ENCODE data around the gene NUP50.

NUP50 gene

DNA sequence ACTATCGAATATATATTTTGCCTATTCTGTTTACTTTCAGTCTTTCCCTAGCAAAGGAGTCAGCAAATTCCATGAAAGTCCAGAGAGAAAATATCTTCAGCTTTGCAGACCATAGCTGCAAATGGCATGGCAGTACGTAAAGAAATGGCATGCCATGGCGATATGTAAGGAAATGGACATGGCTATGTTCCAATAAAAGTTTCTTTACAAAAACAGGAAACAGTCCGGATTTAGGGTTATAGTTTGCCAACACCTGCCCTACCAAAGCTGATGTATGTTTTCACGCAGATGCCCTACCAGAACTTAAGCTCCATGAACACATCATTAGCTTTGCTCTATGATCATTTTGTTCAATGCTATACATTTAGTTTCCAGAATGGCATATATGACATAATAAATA lies 57.5 kb downstream of the NUP50 start:
- Histone ChIP-seq H3K4me3 (ENCODE audit: insufficient read depth in 1 of 2, low read depth in 1 of 2, low read length in 2 of 2) (no peak overlapping the region), H3K4me1 (ENCODE audit: control insufficient read depth, insufficient read depth, low read depth, low read length) (peaks cover 12% of the 10 kb centered on the region), H3K36me3 (ENCODE audit: control insufficient read depth in 1 of 2, insufficient read depth in 2 of 2, low read depth in 1 of 2, low read length in 2 of 2) (peaks cover 0 to 14% of the 10 kb centered on the region in 2 experiments), H3K79me1 (replicated peaks; ENCODE audit: low read length, poor library complexity, severe bottlenecking) (peaks cover 51% of the 10 kb centered on the region), H2BK120ac (ENCODE audit: low read depth, low read length) (no peak overlapping the region), H3K4ac (ENCODE audit: low read depth in 1 of 2, low read length in 2 of 2) (no peak overlapping the region), H2AFZ (ENCODE audit: low read depth, low read length) (no peak overlapping the region), H3K18ac (ENCODE audit: low read depth in 1 of 2, low read length in 2 of 2) (no peak overlapping the region), H4K91ac (ENCODE audit: low read length) (no peak overlapping the region), H4K8ac (ENCODE audit: low read length) (no peak overlapping the region), H2BK12ac (ENCODE audit: low read length in 2 of 2) (no peak overlapping the region), H3K23ac (ENCODE audit: low read length in 2 of 2) (no peak overlapping the region), H3K4me2 (ENCODE audit: low read length, poor library complexity, severe bottlenecking) (no peak overlapping the region), H3K27ac (ENCODE audit: low read length, poor library complexity, severe bottlenecking) (no peak overlapping the region), H3K27me3 (ENCODE audit: control insufficient read depth in 1 of 2, insufficient read depth in 1 of 2, low read length in 2 of 2) (no peaks in the 10 kb centered on the region), H2BK5ac (ENCODE audit: low read depth, low read length, poor library complexity, severe bottlenecking) (no peak overlapping the region), H3K9me3 (ENCODE audit: control insufficient read depth, low read length) (no peaks in the 10 kb centered on the region), H2AK5ac (ENCODE audit: low read length, severe bottlenecking) (no peak overlapping the region), H2BK15ac (ENCODE audit: low read depth, poor library complexity, severe bottlenecking) (no peak overlapping the region), H3K14ac (ENCODE audit: low read length in 2 of 2) (no peak overlapping the region), H3K9ac (ENCODE audit: low read length) (no peak overlapping the region)
- WGBS, result 94% methylated on average over 4 of the region's 5 CpGs
- no peak for DNase-seq

DNA sequence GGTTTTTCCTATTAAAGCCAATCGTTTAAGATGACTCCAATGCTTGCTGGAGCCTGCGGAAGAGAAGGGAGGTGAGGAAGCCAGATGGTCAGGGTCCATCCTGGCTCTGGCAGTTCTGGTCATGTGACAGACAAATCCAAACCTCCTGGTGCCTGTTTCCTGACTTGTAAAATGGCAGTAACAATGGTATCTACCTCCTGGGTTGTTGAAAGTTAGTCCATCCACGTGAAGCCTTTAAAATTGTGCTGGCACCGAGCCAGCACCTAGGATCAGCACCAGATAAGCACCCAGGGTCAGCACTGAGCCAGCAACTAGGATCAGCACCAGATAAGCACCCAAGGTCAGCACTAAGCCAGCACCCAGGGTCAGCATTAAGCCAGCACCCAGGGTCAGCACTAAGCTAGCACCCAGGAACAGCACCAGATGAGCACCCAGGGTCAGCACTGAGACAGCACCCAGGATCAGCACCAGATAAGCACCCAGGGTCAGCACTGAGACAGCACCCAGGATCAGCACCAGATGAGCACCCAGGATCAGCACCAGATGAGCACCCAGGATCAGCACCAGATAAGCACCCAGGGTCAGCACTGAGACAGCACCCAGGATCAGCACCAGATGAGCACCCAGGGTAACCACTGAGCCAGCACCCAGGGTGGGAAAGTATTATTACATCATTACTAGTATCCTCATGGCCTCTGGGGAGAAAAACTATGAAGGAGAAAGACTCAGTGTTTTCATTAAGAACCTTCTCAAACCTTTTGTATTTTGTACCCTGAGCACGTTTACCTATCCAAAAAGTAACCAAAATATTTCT lies 59.8 kb downstream of the NUP50 start:
- H3K79me1 ChIP-seq (replicated peaks; ENCODE audit: low read length, poor library complexity, severe bottlenecking), result peaks cover 48% of the 10 kb centered on the region
- H2AK5ac ChIP-seq (ENCODE audit: low read length, severe bottlenecking), result no peak overlapping the region
- no peak overlapping the region for H3K14ac ChIP-seq (ENCODE audit: low read length in 2 of 2)
- no peak overlapping the region for H2BK5ac ChIP-seq (ENCODE audit: low read depth, low read length, poor library complexity, severe bottlenecking)
- H3K23ac ChIP-seq (ENCODE audit: low read length in 2 of 2), result no peak overlapping the region
- H3K9me3 ChIP-seq (ENCODE audit: control insufficient read depth, low read length), result no peaks in the 10 kb centered on the region
- H3K4ac ChIP-seq (ENCODE audit: low read depth in 1 of 2, low read length in 2 of 2), result no peak overlapping the region
- no peak overlapping the region for H2BK15ac ChIP-seq (ENCODE audit: low read depth, poor library complexity, severe bottlenecking)
- no peak overlapping the region for H2BK12ac ChIP-seq (ENCODE audit: low read length in 2 of 2)
- H3K27ac ChIP-seq (ENCODE audit: low read length, poor library complexity, severe bottlenecking), result no peak overlapping the region
- H3K4me1 ChIP-seq (ENCODE audit: control insufficient read depth, insufficient read depth, low read depth, low read length), result peaks cover 8% of the 10 kb centered on the region
- H4K91ac ChIP-seq (ENCODE audit: low read length), result no peak overlapping the region
- H3K4me2 ChIP-seq (ENCODE audit: low read length, poor library complexity, severe bottlenecking), result no peak overlapping the region
- no peak for DNase-seq
- no peak overlapping the region for H2BK120ac ChIP-seq (ENCODE audit: low read depth, low read length)
- H3K4me3 ChIP-seq (ENCODE audit: insufficient read depth in 1 of 2, low read depth in 1 of 2, low read length in 2 of 2), result no peak overlapping the region
- no peak overlapping the region for H2AFZ ChIP-seq (ENCODE audit: low read depth, low read length)
- H3K18ac ChIP-seq (ENCODE audit: low read depth in 1 of 2, low read length in 2 of 2), result no peak overlapping the region
- H3K27me3 ChIP-seq (ENCODE audit: control insufficient read depth in 1 of 2, insufficient read depth in 1 of 2, low read length in 2 of 2), result no peaks in the 10 kb centered on the region
- 83% methylated on average over 5 of the region's 5 CpGs for WGBS
- no peak overlapping the region for H4K8ac ChIP-seq (ENCODE audit: low read length)
- H3K36me3 ChIP-seq (ENCODE audit: control insufficient read depth in 1 of 2, insufficient read depth in 2 of 2, low read depth in 1 of 2, low read length in 2 of 2), result peaks cover 0 to 21% of the 10 kb centered on the region in 2 experiments
- H3K9ac ChIP-seq (ENCODE audit: low read length), result no peak overlapping the region

DNA sequence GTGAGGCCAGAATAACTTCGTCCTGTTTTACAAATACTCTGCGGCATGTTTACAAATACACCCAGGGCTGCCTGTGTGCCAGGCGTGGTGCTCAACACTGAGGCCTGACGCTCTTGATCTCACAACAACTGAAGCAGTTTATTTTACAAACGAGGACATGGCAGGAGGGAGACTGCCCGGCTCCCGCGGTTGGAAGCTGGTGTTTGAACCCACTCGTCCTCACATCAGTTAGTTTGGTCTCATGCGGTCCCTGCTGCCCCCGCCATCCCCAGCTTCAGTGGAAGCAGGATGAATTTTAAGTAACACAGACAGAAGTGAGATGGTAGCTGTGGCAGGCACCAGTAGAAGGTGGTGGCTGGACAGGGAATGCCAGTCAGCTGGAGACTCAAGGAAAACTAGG lies 60.6 kb downstream of the NUP50 start:
- no peak for DNase-seq
- H3K4ac ChIP-seq (ENCODE audit: low read depth in 1 of 2, low read length in 2 of 2), result no peak overlapping the region

DNA sequence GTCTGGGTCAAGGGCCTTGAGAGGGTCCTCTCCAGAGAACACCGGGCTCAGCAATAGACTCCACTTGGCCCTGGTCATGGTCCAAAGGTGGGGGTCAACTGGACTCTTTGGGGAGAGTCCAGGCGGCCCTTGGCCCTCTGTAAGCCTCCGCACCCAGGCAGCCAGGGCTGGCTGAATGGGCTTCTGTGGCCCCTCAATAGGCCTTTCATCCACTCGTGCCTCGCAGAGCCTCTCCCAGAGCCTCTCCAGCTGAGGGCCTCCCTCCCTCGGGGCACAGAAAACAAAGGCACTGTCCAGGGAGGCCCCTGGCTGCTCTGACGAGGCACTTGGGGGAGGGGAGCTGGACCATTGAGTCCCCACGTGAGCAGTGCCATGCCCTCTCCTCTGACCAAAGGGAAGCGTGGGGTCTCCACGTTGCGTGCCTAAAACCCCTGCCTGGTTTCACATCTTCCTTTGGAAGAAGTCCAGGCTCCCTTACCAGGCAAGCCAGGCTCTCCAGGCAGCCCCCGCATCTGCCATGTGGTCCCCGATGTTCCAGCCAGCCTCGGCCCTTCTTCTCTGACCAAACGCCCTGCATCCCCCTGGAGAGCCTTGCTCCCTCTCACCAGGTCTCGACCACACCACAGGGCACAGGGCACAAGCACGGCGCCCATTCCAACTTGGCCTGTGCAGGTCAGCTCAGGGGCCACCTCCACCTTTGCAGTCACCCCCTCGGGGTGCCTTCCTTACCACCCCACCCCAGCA lies 61.4 kb downstream of the NUP50 start:
- no peak overlapping the region for H3K9ac ChIP-seq (ENCODE audit: low read length)
- H2AFZ ChIP-seq (ENCODE audit: low read depth, low read length), result no peak overlapping the region
- peak overlapping the region in 1 of 2 experiments; percentile 49 for H3K18ac ChIP-seq (ENCODE audit: low read depth in 1 of 2, low read length in 2 of 2)
- peaks cover 0 to 21% of the 10 kb centered on the region in 2 experiments for H3K36me3 ChIP-seq (ENCODE audit: control insufficient read depth in 1 of 2, insufficient read depth in 2 of 2, low read depth in 1 of 2, low read length in 2 of 2)
- H2BK15ac ChIP-seq (ENCODE audit: low read depth, poor library complexity, severe bottlenecking), result no peak overlapping the region
- H4K8ac ChIP-seq (ENCODE audit: low read length), result no peak overlapping the region
- H2AK5ac ChIP-seq (ENCODE audit: low read length, severe bottlenecking), result no peak overlapping the region
- H2BK120ac ChIP-seq (ENCODE audit: low read depth, low read length), result no peak overlapping the region
- H4K91ac ChIP-seq (ENCODE audit: low read length), result no peak overlapping the region
- no peak overlapping the region for H3K4me3 ChIP-seq (ENCODE audit: insufficient read depth in 1 of 2, low read depth in 1 of 2, low read length in 2 of 2)
- WGBS, result 91% methylated on average over 19 of the region's 19 CpGs
- no peak overlapping the region for H3K27ac ChIP-seq (ENCODE audit: low read length, poor library complexity, severe bottlenecking)
- H3K79me1 ChIP-seq (replicated peaks; ENCODE audit: low read length, poor library complexity, severe bottlenecking), result peaks cover 48% of the 10 kb centered on the region
- no peak for DNase-seq
- H2BK5ac ChIP-seq (ENCODE audit: low read depth, low read length, poor library complexity, severe bottlenecking), result no peak overlapping the region
- H3K4ac ChIP-seq (ENCODE audit: low read depth in 1 of 2, low read length in 2 of 2), result no peak overlapping the region
- H2BK12ac ChIP-seq (ENCODE audit: low read length in 2 of 2), result peak overlapping the region in 1 of 2 experiments; percentile 34
- H3K27me3 ChIP-seq (ENCODE audit: control insufficient read depth in 1 of 2, insufficient read depth in 1 of 2, low read length in 2 of 2), result no peaks in the 10 kb centered on the region
- peak overlapping the region in 1 of 2 experiments; percentile 55 for H3K14ac ChIP-seq (ENCODE audit: low read length in 2 of 2)
- peaks cover 8% of the 10 kb centered on the region for H3K4me1 ChIP-seq (ENCODE audit: control insufficient read depth, insufficient read depth, low read depth, low read length)
- no peak overlapping the region for H3K4me2 ChIP-seq (ENCODE audit: low read length, poor library complexity, severe bottlenecking)
- H3K23ac ChIP-seq (ENCODE audit: low read length in 2 of 2), result peak overlapping the region in 1 of 2 experiments; percentile 24
- H3K9me3 ChIP-seq (ENCODE audit: control insufficient read depth, low read length), result no peaks in the 10 kb centered on the region

More for the DNA sequence above, 60.6 kb downstream of the NUP50 start:
- Histone ChIP-seq H3K14ac (ENCODE audit: low read length in 2 of 2) (peak overlapping the region in 1 of 2 experiments; percentile 0), H3K4me2 (ENCODE audit: low read length, poor library complexity, severe bottlenecking) (no peak overlapping the region), H2BK15ac (ENCODE audit: low read depth, poor library complexity, severe bottlenecking) (no peak overlapping the region), H3K4me1 (ENCODE audit: control insufficient read depth, insufficient read depth, low read depth, low read length) (peaks cover 7% of the 10 kb centered on the region), H2BK5ac (ENCODE audit: low read depth, low read length, poor library complexity, severe bottlenecking) (no peak overlapping the region), H3K36me3 (ENCODE audit: control insufficient read depth in 1 of 2, insufficient read depth in 2 of 2, low read depth in 1 of 2, low read length in 2 of 2) (peaks cover 0 to 21% of the 10 kb centered on the region in 2 experiments), H2AK5ac (ENCODE audit: low read length, severe bottlenecking) (no peak overlapping the region), H3K23ac (ENCODE audit: low read length in 2 of 2) (no peak overlapping the region), H3K27me3 (ENCODE audit: control insufficient read depth in 1 of 2, insufficient read depth in 1 of 2, low read length in 2 of 2) (no peaks in the 10 kb centered on the region), H3K4me3 (ENCODE audit: insufficient read depth in 1 of 2, low read depth in 1 of 2, low read length in 2 of 2) (no peak overlapping the region), H2BK12ac (ENCODE audit: low read length in 2 of 2) (no peak overlapping the region), H3K9ac (ENCODE audit: low read length) (no peak overlapping the region), H3K9me3 (ENCODE audit: control insufficient read depth, low read length) (no peaks in the 10 kb centered on the region), H3K79me1 (replicated peaks; ENCODE audit: low read length, poor library complexity, severe bottlenecking) (peaks cover 45% of the 10 kb centered on the region), H4K8ac (ENCODE audit: low read length) (peak overlapping the region; percentile 6), H2AFZ (ENCODE audit: low read depth, low read length) (no peak overlapping the region), H3K18ac (ENCODE audit: low read depth in 1 of 2, low read length in 2 of 2) (no peak overlapping the region), H3K27ac (ENCODE audit: low read length, poor library complexity, severe bottlenecking) (no peak overlapping the region), H4K91ac (ENCODE audit: low read length) (no peak overlapping the region), H2BK120ac (ENCODE audit: low read depth, low read length) (no peak overlapping the region)
- WGBS, result 77% methylated on average over 11 of the region's 11 CpGs

Data from mesenchymal stem cell (in vitro differentiated cells and primary cell).